Measurements from ENCODE around the gene IL17B. TPM values are rescaled to one million over a fixed set of nuclear protein-coding genes. Genes with fewer than 3 reads are reported as not detected.

Gene IL17B
- total RNA-seq, 2 experiments from 2014 or later, result not detected

DNA sequence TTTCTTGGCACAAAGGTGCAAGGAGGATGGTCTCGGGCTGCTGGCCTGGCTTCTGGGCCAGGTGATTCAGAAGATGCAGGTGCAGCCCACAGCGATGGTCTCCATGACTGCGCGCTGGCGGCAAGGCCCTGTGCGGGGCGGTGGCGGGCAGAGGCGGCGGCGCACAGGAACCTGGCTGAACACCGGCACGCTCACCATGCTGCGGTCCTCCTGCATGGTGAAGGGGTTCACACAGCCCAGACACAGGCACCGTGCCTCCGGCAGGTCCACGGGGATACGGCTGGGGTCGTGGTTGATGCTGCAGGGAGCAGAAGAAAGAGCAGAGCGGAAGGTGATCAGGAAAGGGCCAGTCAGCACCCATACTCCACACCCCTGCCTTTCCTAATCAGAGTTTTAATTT lies 4.8 kb downstream of the IL17B start:
- intact Hi-C loops (cut with DNase I, micrococcal nuclease), result loop anchor here in 1 of 2 experiments (5.0 kb wide), 1 partner anchor 232 kb away; the partner anchor contains the start of gene ABLIM3
- Mint-ChIP-seq H3K9me3 (ENCODE audit: low read depth) (no peaks in the 10 kb centered on the region), H3K4me1 (no peaks in the 10 kb centered on the region), H3K27ac (no peak overlapping the region), H3K36me3 (ENCODE audit: low read depth) (peaks cover 2% of the 10 kb centered on the region), H3K27me3 (no peaks in the 10 kb centered on the region), H3K4me3 (no peak overlapping the region)
- ATAC-seq, result no peak
- DNase-seq, result no peak
- POLR2A ChIA-PET, result interaction anchor here (0.6 kb wide), 1 partner anchor 13 kb away, joined by 3 read pairs; no protein-coding TSS in a partner anchor
- CTCF ChIA-PET, result interaction anchor here (1.1 to 3.2 kb wide), 4 partner anchors 14 to 59 kb away, joined by 4 to 24 read pairs (median 7); no protein-coding TSS in a partner anchor

DNA sequence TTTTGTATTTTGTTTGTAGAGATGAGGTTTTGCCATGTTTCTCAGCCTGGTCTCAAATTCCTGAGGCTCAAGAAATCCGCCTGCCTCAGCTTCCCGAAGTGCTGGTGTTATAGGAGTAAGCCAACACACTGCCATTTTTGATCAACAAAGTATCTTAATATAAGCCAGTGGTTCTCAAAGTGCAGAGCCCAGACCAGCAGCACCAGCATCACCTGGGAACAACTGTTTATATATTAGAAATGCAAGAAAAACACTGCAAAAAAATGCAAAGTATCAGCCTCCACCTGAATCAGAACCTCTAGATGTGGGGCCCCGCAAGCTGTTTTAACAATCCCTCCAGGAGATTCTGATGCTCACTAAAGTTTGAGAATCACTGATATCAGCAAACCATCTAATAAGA lies 6.2 kb downstream of the IL17B start:
- peaks cover 9% of the 10 kb centered on the region for H3K36me3 Mint-ChIP-seq (ENCODE audit: low read depth)
- H3K4me1 Mint-ChIP-seq, result no peaks in the 10 kb centered on the region
- no peak for ATAC-seq
- intact Hi-C loops (cut with DNase I, micrococcal nuclease), result loop anchor here in 1 of 2 experiments (5.0 kb wide), 1 partner anchor 231 kb away; the partner anchor contains the start of gene ABLIM3
- no peak overlapping the region for H3K27ac Mint-ChIP-seq
- POLR2A ChIA-PET, result no interaction called here
- no peaks in the 10 kb centered on the region for H3K9me3 Mint-ChIP-seq (ENCODE audit: low read depth)
- no peak for DNase-seq
- no peak overlapping the region for H3K4me3 Mint-ChIP-seq
- CTCF ChIA-PET, result interaction anchor here (0.7 to 3.3 kb wide), 23 partner anchors 9 to 575 kb away, joined by 3 to 26 read pairs (median 4); partner anchors contain the start of gene PCYOX1L
- no peaks in the 10 kb centered on the region for H3K27me3 Mint-ChIP-seq

DNA sequence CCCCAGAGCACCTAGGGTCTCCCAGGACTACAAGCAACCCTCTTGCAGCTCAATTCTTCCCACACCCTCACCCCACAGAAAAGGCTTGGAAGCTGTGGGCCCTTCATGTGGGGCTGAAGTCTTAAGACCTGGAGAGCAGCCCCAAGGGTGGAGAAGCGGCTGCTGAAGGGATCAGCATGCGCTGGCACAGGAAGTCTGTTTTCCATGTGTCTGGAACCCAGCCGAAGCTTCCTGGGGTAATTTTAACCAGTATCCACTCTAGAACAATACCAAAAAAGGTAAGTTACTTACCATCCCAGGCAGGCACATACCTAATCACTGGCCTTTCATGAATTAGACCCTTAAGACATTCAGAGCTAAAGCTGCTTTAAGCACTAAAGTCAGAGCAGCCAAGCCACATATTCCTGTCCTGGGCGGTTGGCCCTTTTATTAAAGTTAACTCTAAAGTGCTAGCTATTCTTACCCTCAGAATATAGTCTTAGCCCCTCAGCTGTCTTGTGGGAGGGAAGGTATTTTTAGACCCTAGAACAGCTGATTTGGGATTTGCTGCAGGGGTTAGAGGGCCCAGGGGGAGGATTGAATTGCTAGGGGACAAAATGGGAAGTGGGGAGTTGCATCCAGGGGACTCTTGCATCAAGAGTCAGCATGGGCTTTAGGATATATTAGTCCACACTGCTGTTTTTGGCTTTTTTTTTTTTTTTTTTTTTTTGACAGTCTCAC lies 6.9 kb downstream of the IL17B start:
- H3K9me3 Mint-ChIP-seq (ENCODE audit: low read depth), result no peaks in the 10 kb centered on the region
- DNase-seq (no peak), ATAC-seq (no peak)
- POLR2A ChIA-PET, result no interaction called here
- CTCF ChIA-PET, result interaction anchor here (0.5 to 3.3 kb wide), 43 partner anchors 10 to 592 kb away, joined by 3 to 26 read pairs (median 4); partner anchors contain the start of gene PCYOX1L
- H3K36me3 Mint-ChIP-seq (ENCODE audit: low read depth), result peaks cover 11% of the 10 kb centered on the region
- intact Hi-C loops (cut with DNase I, micrococcal nuclease), result loop anchor here in 1 of 2 experiments (5.0 kb wide), 1 partner anchor 230 kb away; the partner anchor contains the start of gene ABLIM3
- H3K4me1 Mint-ChIP-seq, result peaks cover 4% of the 10 kb centered on the region
- no peak overlapping the region for H3K27ac Mint-ChIP-seq
- H3K4me3 Mint-ChIP-seq, result no peak overlapping the region
- H3K27me3 Mint-ChIP-seq, result no peaks in the 10 kb centered on the region

DNA sequence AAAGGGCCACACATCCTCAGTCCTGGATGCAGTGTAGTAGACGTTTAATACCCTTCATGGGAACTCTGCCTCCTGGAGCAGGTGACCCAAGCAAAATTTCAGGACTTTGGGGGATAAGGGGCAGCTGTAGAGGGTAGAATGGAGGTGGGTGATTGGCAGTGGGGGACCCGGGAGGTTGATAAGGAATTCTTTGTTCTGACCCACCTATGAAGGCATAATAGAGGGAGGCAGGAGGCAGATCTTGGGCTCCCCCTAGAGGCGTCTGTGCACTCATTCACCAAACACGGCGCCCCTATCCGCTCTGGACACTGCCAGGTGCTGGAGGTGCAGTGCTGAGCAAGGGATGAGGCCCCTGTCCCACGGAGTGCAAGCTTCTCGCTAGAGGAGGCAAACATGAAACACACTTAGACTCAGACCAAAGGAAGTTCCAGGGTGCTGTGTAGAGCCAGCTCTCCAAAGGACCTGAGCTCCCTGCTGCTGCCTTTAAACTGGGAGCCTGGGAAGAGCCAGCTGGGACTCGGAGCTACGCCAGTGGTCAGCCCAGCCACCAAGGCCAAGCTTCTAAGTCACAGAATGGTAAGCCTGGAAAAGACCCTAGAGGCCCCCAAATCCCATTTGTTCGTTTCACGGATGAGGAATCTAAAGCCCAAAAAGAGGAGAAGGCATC lies 7.7 kb downstream of the IL17B start:
- no peaks in the 10 kb centered on the region for H3K27me3 Mint-ChIP-seq
- CTCF ChIA-PET, result interaction anchor here (0.5 to 3.3 kb wide), 42 partner anchors 9 to 593 kb away, joined by 3 to 26 read pairs (median 4); partner anchors contain the start of genes GRPEL2 and PCYOX1L
- H3K27ac Mint-ChIP-seq, result no peak overlapping the region
- intact Hi-C loops (cut with DNase I, micrococcal nuclease), result loop anchor here (1.0 to 5.0 kb wide), 2 partner anchors 54 to 229 kb away; partner anchors contain the start of gene ABLIM3 (in 1 of the 2)
- ATAC-seq (peak; percentile 97), DNase-seq (peak; percentile 83)
- no peaks in the 10 kb centered on the region for H3K9me3 Mint-ChIP-seq (ENCODE audit: low read depth)
- H3K36me3 Mint-ChIP-seq (ENCODE audit: low read depth), result peaks cover 11% of the 10 kb centered on the region
- peaks cover 7% of the 10 kb centered on the region for H3K4me1 Mint-ChIP-seq
- POLR2A ChIA-PET, result no interaction called here
- H3K4me3 Mint-ChIP-seq, result no peak overlapping the region

DNA sequence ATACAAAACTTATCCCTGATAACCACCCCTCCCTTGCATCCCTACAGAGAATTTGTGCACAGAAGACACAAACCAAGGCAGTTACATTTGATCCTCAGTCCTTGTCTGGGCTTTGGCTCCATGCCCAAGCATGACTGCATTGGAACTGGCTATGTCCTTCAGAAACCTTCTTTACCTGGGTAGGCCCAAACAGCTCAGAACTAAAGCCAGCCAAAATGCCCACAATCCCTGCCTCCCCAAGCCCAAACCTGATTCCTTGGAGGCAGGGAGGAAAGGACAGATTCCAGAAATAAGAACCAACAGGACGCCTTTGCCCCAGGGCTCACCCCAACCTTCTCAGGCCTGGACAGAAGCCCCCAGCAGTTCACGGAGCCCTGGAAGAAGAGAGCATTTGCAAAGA lies 8.2 kb downstream of the IL17B start:
- POLR2A ChIA-PET, result no interaction called here
- CTCF ChIA-PET, result interaction anchor here (0.6 to 5.1 kb wide), 23 partner anchors 9 to 228 kb away, joined by 3 to 29 read pairs (median 6); partner anchors contain the start of gene GRPEL2
- DNase-seq (no peak), ATAC-seq (no peak)
- H3K27ac Mint-ChIP-seq, result no peak overlapping the region
- H3K4me1 Mint-ChIP-seq, result peaks cover 7% of the 10 kb centered on the region
- no peaks in the 10 kb centered on the region for H3K27me3 Mint-ChIP-seq
- intact Hi-C loops (cut with DNase I, micrococcal nuclease), result loop anchor here (1.0 to 5.0 kb wide), 2 partner anchors 54 to 229 kb away; partner anchors contain the start of gene ABLIM3 (in 1 of the 2)
- no peak overlapping the region for H3K4me3 Mint-ChIP-seq
- no peaks in the 10 kb centered on the region for H3K9me3 Mint-ChIP-seq (ENCODE audit: low read depth)
- H3K36me3 Mint-ChIP-seq (ENCODE audit: low read depth), result peaks cover 11% of the 10 kb centered on the region

DNA sequence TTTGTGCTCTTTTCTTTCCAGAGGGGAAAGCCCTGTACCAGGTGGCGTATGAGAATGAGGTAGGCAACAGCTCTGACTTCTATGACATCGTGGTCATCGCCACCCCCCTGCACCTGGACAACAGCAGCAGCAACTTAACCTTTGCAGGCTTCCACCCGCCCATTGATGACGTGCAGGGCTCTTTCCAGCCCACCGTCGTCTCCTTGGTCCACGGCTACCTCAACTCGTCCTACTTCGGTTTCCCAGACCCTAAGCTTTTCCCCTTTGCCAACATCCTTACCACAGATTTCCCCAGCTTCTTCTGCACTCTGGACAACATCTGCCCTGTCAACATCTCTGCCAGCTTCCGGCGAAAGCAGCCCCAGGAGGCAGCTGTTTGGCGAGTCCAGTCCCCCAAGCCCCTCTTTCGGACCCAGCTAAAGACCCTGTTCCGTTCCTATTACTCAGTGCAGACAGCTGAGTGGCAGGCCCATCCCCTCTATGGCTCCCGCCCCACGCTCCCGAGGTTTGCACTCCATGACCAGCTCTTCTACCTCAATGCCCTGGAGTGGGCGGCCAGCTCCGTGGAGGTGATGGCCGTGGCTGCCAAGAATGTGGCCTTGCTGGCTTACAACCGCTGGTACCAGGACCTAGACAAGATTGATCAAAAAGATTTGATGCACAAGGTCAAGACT lies 11.0 kb downstream of the IL17B start:
- DNase-seq (no peak), ATAC-seq (no peak)
- POLR2A ChIA-PET, result interaction anchor here (0.8 kb wide), 1 partner anchor 70 kb away, joined by 4 read pairs; no protein-coding TSS in a partner anchor
- Mint-ChIP-seq H3K27me3 (no peaks in the 10 kb centered on the region), H3K27ac (no peak overlapping the region), H3K36me3 (ENCODE audit: low read depth) (peaks cover 11% of the 10 kb centered on the region), H3K4me1 (peaks cover 7% of the 10 kb centered on the region), H3K4me3 (no peak overlapping the region), H3K9me3 (ENCODE audit: low read depth) (no peaks in the 10 kb centered on the region)
- CTCF ChIA-PET, result interaction anchor here (0.6 to 6.5 kb wide), 39 partner anchors 8 to 572 kb away, joined by 3 to 84 read pairs (median 4); partner anchors contain the start of genes GRPEL2 and PCYOX1L
- intact Hi-C loops (cut with DNase I, micrococcal nuclease), result loop anchor here in 1 of 2 experiments (5.0 kb wide), 2 partner anchors 64 to 194 kb away; no protein-coding TSS in a partner anchor

DNA sequence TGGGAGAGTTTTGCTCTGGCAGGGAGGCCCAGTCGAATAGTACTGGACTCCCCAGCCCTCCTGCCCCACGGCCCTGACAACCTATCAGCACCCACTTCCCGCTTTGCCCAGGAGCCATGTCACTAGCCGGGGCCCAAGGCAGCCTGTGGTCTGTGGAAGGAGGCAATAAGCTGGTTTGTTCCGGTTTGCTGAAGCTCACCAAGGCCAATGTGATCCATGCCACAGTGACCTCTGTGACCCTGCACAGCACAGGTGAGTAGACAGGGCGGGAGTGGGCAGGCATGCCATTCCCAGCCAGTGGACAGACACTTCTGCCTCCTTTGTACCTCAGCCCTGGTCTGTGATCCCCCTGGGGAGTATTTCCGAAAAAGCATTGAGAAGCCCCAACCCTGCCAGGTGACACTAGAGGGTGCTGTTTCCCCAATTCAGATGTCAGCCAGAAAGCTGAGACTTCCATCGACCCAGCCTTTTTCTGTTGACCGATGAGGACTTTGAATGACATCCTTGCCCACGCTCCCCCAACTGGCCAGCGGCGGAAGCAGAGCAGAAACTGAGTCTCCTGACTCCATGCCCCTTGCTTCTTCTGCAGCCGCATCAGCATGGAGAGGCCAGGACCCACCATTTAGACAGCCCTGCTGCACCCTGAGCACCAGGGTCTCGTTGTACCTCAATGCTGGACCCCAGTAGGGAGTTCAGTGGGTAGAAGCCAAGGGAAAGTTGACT lies 11.7 kb downstream of the IL17B start:
- CTCF ChIA-PET, result interaction anchor here (0.6 to 6.5 kb wide), 27 partner anchors 7 to 572 kb away, joined by 3 to 84 read pairs (median 5); partner anchors contain the start of genes GRPEL2 and PCYOX1L
- H3K4me1 Mint-ChIP-seq, result peaks cover 7% of the 10 kb centered on the region
- H3K36me3 Mint-ChIP-seq (ENCODE audit: low read depth), result peaks cover 11% of the 10 kb centered on the region
- DNase-seq (peak; percentile 71), ATAC-seq (peak; percentile 65)
- intact Hi-C loops (cut with DNase I, micrococcal nuclease), result loop anchor here in 1 of 2 experiments (5.0 kb wide), 2 partner anchors 65 to 195 kb away; no protein-coding TSS in a partner anchor
- H3K27ac Mint-ChIP-seq, result no peak overlapping the region
- no peaks in the 10 kb centered on the region for H3K27me3 Mint-ChIP-seq
- H3K9me3 Mint-ChIP-seq (ENCODE audit: low read depth), result no peaks in the 10 kb centered on the region
- POLR2A ChIA-PET, result interaction anchor here (0.8 kb wide), 1 partner anchor 69 kb away, joined by 4 read pairs; no protein-coding TSS in a partner anchor
- no peak overlapping the region for H3K4me3 Mint-ChIP-seq

DNA sequence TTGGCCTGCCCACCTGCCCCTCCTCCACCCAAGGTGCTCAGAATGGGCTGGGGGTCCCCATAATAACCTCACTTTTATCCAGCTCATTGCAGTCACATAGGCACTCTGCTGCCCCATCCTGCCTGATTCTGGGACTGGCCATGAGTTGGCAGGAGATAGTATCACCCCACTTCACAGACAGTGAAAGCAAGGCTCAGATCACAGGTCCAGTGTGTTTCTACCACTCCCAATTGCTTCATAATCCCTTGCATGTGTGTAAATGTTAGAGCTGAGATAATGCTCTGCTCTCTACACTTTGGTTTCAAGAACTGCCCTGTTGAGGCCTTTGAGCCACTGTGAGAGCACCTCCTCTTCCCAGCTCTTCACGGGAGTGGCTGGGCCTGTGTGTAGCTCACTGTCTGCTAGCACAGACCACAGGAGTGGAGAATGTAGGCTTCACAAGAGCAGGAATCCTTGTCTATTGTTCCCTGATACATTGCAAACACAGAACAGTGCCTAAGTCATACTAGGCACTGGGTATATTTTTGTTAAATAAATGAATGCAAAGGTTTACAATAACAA lies 12.8 kb downstream of the IL17B start:
- DNase-seq, result no peak
- Mint-ChIP-seq H3K27me3 (no peaks in the 10 kb centered on the region), H3K36me3 (ENCODE audit: low read depth) (peaks cover 11% of the 10 kb centered on the region), H3K4me1 (peaks cover 7% of the 10 kb centered on the region), H3K27ac (no peak overlapping the region), H3K4me3 (no peak overlapping the region), H3K9me3 (ENCODE audit: low read depth) (no peaks in the 10 kb centered on the region)
- no peak for ATAC-seq
- intact Hi-C loops (cut with DNase I, micrococcal nuclease), result loop anchor here in 1 of 2 experiments (5.0 kb wide), 2 partner anchors 66 to 196 kb away; no protein-coding TSS in a partner anchor
- POLR2A ChIA-PET, result no interaction called here
- CTCF ChIA-PET, result interaction anchor here (0.8 to 6.5 kb wide), 9 partner anchors 10 to 196 kb away, joined by 3 to 84 read pairs (median 5); partner anchors contain the start of gene PCYOX1L

DNA sequence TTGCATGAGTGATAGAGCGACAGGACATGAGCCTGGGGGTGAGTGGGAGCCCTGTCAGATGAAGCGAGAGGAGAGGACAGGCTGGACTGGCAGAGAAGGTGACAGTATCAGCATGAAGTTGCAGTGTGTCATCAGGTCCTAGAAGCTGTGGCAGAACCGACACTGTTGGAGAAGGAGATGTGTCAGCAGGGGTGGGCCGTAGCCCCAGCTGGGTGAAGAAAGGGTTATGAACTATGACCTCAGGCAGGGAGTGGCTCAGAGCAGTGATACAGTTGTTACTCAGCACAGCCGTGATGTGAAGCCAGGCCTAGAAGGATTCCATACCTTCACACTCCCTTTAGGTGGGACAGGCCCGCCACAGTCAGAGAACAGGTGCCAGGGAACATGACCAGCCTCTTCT lies 13.7 kb downstream of the IL17B start:
- peak; percentile 45 for ATAC-seq

More for the DNA sequence above, 13.7 kb downstream of the IL17B start:
- no peak for DNase-seq
- Mint-ChIP-seq H3K9me3 (ENCODE audit: low read depth) (no peaks in the 10 kb centered on the region), H3K27ac (no peak overlapping the region), H3K4me1 (peaks cover 14% of the 10 kb centered on the region), H3K4me3 (no peak overlapping the region), H3K36me3 (ENCODE audit: low read depth) (peaks cover 15% of the 10 kb centered on the region), H3K27me3 (no peaks in the 10 kb centered on the region)
- CTCF ChIA-PET, result interaction anchor here (0.8 to 6.5 kb wide), 7 partner anchors 11 to 197 kb away, joined by 3 to 84 read pairs (median 3); partner anchors contain the start of gene PCYOX1L
- POLR2A ChIA-PET, result no interaction called here
- intact Hi-C loops (cut with DNase I, micrococcal nuclease), result loop anchor here in 1 of 2 experiments (5.0 kb wide), 2 partner anchors 67 to 197 kb away; no protein-coding TSS in a partner anchor

All from activated CD4-positive, alpha-beta T cell treated with anti-CD3 and anti-CD28 coated beads for 36 hours (primary cell).